Measurements from ENCODE around the gene MAD1L1. TPM values are rescaled to one million over a fixed set of nuclear protein-coding genes. Genes with fewer than 3 reads are reported as not detected.

MAD1L1 gene
- total RNA-seq, 2 donors from 2014 or later = 81.3 to 115 TPM

GRCh38 chr7:1809070-1809469 is 423.7 kb downstream of the MAD1L1 start:
- no peak overlapping the region for H3K4me3 Mint-ChIP-seq

GRCh38 chr7:1807821-1808600 is 424.7 kb downstream of the MAD1L1 start:
- ATAC-seq (no peak), DNase-seq (no peak)
- no peaks in the 10 kb centered on the region for H3K4me1 Mint-ChIP-seq
- peaks cover 9% of the 10 kb centered on the region for H3K27me3 Mint-ChIP-seq
- no peaks in the 10 kb centered on the region for H3K36me3 Mint-ChIP-seq (ENCODE audit: low read depth)
- no peak overlapping the region for H3K27ac Mint-ChIP-seq
- H3K4me3 Mint-ChIP-seq = no peak overlapping the region
- H3K9me3 ChIP-seq (ENCODE audit: control insufficient read depth, low read length, poor library complexity, severe bottlenecking) = no peaks in the 10 kb centered on the region

More at GRCh38 chr7:1809070-1809469, 423.7 kb downstream of the MAD1L1 start:
- no peaks in the 10 kb centered on the region for H3K9me3 ChIP-seq (ENCODE audit: control insufficient read depth, low read length, poor library complexity, severe bottlenecking)
- Mint-ChIP-seq H3K36me3 (ENCODE audit: low read depth) (no peaks in the 10 kb centered on the region), H3K27me3 (peaks cover 9% of the 10 kb centered on the region), H3K27ac (no peak overlapping the region), H3K4me1 (no peaks in the 10 kb centered on the region)
- ATAC-seq = no peak
- DNase-seq = no peak

- H3K36me3 Mint-ChIP-seq (ENCODE audit: low read depth) = no peaks in the 10 kb centered on the region
- no peak overlapping the region for H3K27ac Mint-ChIP-seq
- H3K27me3 Mint-ChIP-seq = peaks cover 9% of the 10 kb centered on the region
- ATAC-seq (no peak), DNase-seq (no peak)
- no peaks in the 10 kb centered on the region for H3K9me3 ChIP-seq (ENCODE audit: control insufficient read depth, low read length, poor library complexity, severe bottlenecking)
- H3K4me1 Mint-ChIP-seq = no peaks in the 10 kb centered on the region
- H3K4me3 Mint-ChIP-seq = no peak overlapping the region
Measured at GRCh38 chr7:1806354-1806753, 426.4 kb downstream of the MAD1L1 start.

- H3K27me3 Mint-ChIP-seq = peaks cover 9% of the 10 kb centered on the region
- no peaks in the 10 kb centered on the region for H3K36me3 Mint-ChIP-seq (ENCODE audit: low read depth)
- no peaks in the 10 kb centered on the region for H3K9me3 ChIP-seq (ENCODE audit: control insufficient read depth, low read length, poor library complexity, severe bottlenecking)
- DNase-seq (no peak), ATAC-seq (no peak)
- no peak overlapping the region for H3K27ac Mint-ChIP-seq
- H3K4me1 Mint-ChIP-seq = no peaks in the 10 kb centered on the region
- H3K4me3 Mint-ChIP-seq = no peak overlapping the region
Measured at GRCh38 chr7:1804310-1804709, 428.4 kb downstream of the MAD1L1 start.

- Mint-ChIP-seq H3K36me3 (ENCODE audit: low read depth) (no peaks in the 10 kb centered on the region), H3K4me1 (no peaks in the 10 kb centered on the region), H3K27ac (peak overlapping the region; percentile 1), H3K4me3 (no peak overlapping the region), H3K27me3 (peaks cover 4% of the 10 kb centered on the region)
- H3K9me3 ChIP-seq (ENCODE audit: control insufficient read depth, low read length, poor library complexity, severe bottlenecking) = no peaks in the 10 kb centered on the region
- DNase-seq = no peak
- no peak for ATAC-seq
Measured at GRCh38 chr7:1802899-1803298, 429.8 kb downstream of the MAD1L1 start.

GRCh38 chr7:1800902-1801301 is 431.8 kb downstream of the MAD1L1 start:
- H3K4me1 Mint-ChIP-seq = no peaks in the 10 kb centered on the region
- no peak for ATAC-seq

GRCh38 chr7:1798191-1798590 is 434.6 kb downstream of the MAD1L1 start:
- no peak for ATAC-seq
- H3K9me3 ChIP-seq (ENCODE audit: control insufficient read depth, low read length, poor library complexity, severe bottlenecking) = no peaks in the 10 kb centered on the region
- no peaks in the 10 kb centered on the region for H3K36me3 Mint-ChIP-seq (ENCODE audit: low read depth)
- no peaks in the 10 kb centered on the region for H3K4me1 Mint-ChIP-seq
- no peak overlapping the region for H3K27ac Mint-ChIP-seq
- H3K27me3 Mint-ChIP-seq = no peaks in the 10 kb centered on the region
- H3K4me3 Mint-ChIP-seq = no peak overlapping the region
- DNase-seq = no peak

More at GRCh38 chr7:1800902-1801301, 431.8 kb downstream of the MAD1L1 start:
- DNase-seq = no peak
- Mint-ChIP-seq H3K27ac (no peak overlapping the region), H3K36me3 (ENCODE audit: low read depth) (no peaks in the 10 kb centered on the region), H3K4me3 (no peak overlapping the region), H3K27me3 (no peaks in the 10 kb centered on the region)
- H3K9me3 ChIP-seq (ENCODE audit: control insufficient read depth, low read length, poor library complexity, severe bottlenecking) = no peaks in the 10 kb centered on the region

- Mint-ChIP-seq H3K27me3 (peaks cover 5% of the 10 kb centered on the region), H3K27ac (no peak overlapping the region), H3K4me3 (no peak overlapping the region), H3K4me1 (no peaks in the 10 kb centered on the region), H3K36me3 (ENCODE audit: low read depth) (no peaks in the 10 kb centered on the region)
- no peaks in the 10 kb centered on the region for H3K9me3 ChIP-seq (ENCODE audit: control insufficient read depth, low read length, poor library complexity, severe bottlenecking)
- DNase-seq (no peak), ATAC-seq (no peak)
Measured at GRCh38 chr7:1794888-1795542, 437.7 kb downstream of the MAD1L1 start.

- no peaks in the 10 kb centered on the region for H3K36me3 Mint-ChIP-seq (ENCODE audit: low read depth)
- DNase-seq (no peak), ATAC-seq (no peak)
- no peaks in the 10 kb centered on the region for H3K4me1 Mint-ChIP-seq
- H3K27ac Mint-ChIP-seq = no peak overlapping the region
- peaks cover 5% of the 10 kb centered on the region for H3K9me3 ChIP-seq (ENCODE audit: control insufficient read depth, low read length, poor library complexity, severe bottlenecking)
- peaks cover 16% of the 10 kb centered on the region for H3K27me3 Mint-ChIP-seq
- H3K4me3 Mint-ChIP-seq = no peak overlapping the region
Measured at GRCh38 chr7:1787681-1788235, 445.0 kb downstream of the MAD1L1 start.

GRCh38 chr7:1787241-1787640 is 445.5 kb downstream of the MAD1L1 start:
- Mint-ChIP-seq H3K4me3 (no peak overlapping the region), H3K27me3 (peaks cover 20% of the 10 kb centered on the region), H3K4me1 (peaks cover 2% of the 10 kb centered on the region), H3K36me3 (ENCODE audit: low read depth) (no peaks in the 10 kb centered on the region), H3K27ac (no peak overlapping the region)
- ATAC-seq = no peak
- peaks cover 5% of the 10 kb centered on the region for H3K9me3 ChIP-seq (ENCODE audit: control insufficient read depth, low read length, poor library complexity, severe bottlenecking)
- DNase-seq = no peak

GRCh38 chr7:1785839-1786238 is 446.9 kb downstream of the MAD1L1 start:
- no peaks in the 10 kb centered on the region for H3K36me3 Mint-ChIP-seq (ENCODE audit: low read depth)
- ATAC-seq (no peak), DNase-seq (no peak)
- peaks cover 27% of the 10 kb centered on the region for H3K27me3 Mint-ChIP-seq
- peaks cover 2% of the 10 kb centered on the region for H3K4me1 Mint-ChIP-seq
- H3K27ac Mint-ChIP-seq = no peak overlapping the region
- H3K4me3 Mint-ChIP-seq = no peak overlapping the region
- H3K9me3 ChIP-seq (ENCODE audit: control insufficient read depth, low read length, poor library complexity, severe bottlenecking) = peaks cover 5% of the 10 kb centered on the region

- H3K4me3 Mint-ChIP-seq = no peak overlapping the region
- H3K27me3 Mint-ChIP-seq = peaks cover 11% of the 10 kb centered on the region
- H3K27ac Mint-ChIP-seq = no peak overlapping the region
- H3K4me1 Mint-ChIP-seq = peaks cover 2% of the 10 kb centered on the region
- no peak for DNase-seq
- peaks cover 5% of the 10 kb centered on the region for H3K9me3 ChIP-seq (ENCODE audit: control insufficient read depth, low read length, poor library complexity, severe bottlenecking)
- H3K36me3 Mint-ChIP-seq (ENCODE audit: low read depth) = peaks cover 5% of the 10 kb centered on the region
- ATAC-seq = no peak
Measured at GRCh38 chr7:1781369-1781768, 451.4 kb downstream of the MAD1L1 start.

GRCh38 chr7:1779445-1779844 is 453.3 kb downstream of the MAD1L1 start:
- Mint-ChIP-seq H3K27ac (no peak overlapping the region), H3K36me3 (ENCODE audit: low read depth) (peaks cover 5% of the 10 kb centered on the region), H3K4me1 (peaks cover 2% of the 10 kb centered on the region), H3K4me3 (no peak overlapping the region), H3K27me3 (peaks cover 11% of the 10 kb centered on the region)
- ATAC-seq = no peak
- H3K9me3 ChIP-seq (ENCODE audit: control insufficient read depth, low read length, poor library complexity, severe bottlenecking) = no peaks in the 10 kb centered on the region
- DNase-seq = no peak

Measured in T-helper 17 cell (primary cell).